Measurements from ENCODE around the gene PCDH9. TPM values are rescaled to one million over a fixed set of nuclear protein-coding genes. Genes with fewer than 3 reads are reported as not detected.

PCDH9 gene
- polyA plus RNA-seq, 1 of the 3 experiments (the other 2 are of a cell fraction): 1.3 TPM

- no peak overlapping the region for H3K9ac ChIP-seq
- no peak overlapping the region for H2AFZ ChIP-seq (ENCODE audit: low read depth)
- CTCF ChIA-PET: no interaction called here
- no peak for TF ChIP-seq FOSL2 (IDR thresholded peaks at IDR 0.05; ENCODE audit: borderline replicate concordance, low read depth)
- TF ChIP-seq CTCF (IDR thresholded peaks at IDR 0.05): peak; percentile 12; the same call in 1 of the 2 replicates
- peak overlapping the region in 1 of 2 experiments; percentile 17; a peak in 1 of 4 replicates for H3K4me3 ChIP-seq (ENCODE audit: low read depth in 2 of 2, low read length in 1 of 2)
- no peaks in the 10 kb centered on the region for H3K9me3 ChIP-seq
- DNase-seq: peak; percentile 4
- no peaks in the 10 kb centered on the region for H3K36me3 ChIP-seq (replicated peaks in 1 of 2; ENCODE audit: control insufficient read depth in 1 of 2, insufficient read depth in 2 of 2, low read length in 1 of 2)
- no peaks in the 10 kb centered on the region for H4K20me1 ChIP-seq (ENCODE audit: insufficient read depth)
- no peaks in the 10 kb centered on the region for H3K27me3 ChIP-seq (ENCODE audit: insufficient read depth)
- no peak overlapping the region for H3K4me2 ChIP-seq
- 86% methylated on average over 13 of the region's 13 CpGs for WGBS (ENCODE audit: low lambda C conversion rate)
- H3K4me1 ChIP-seq (ENCODE audit: control insufficient read depth in 1 of 2, insufficient read depth in 2 of 2, low read depth in 1 of 2, low read length in 1 of 2): no peaks in the 10 kb centered on the region; a peak in 1 of 4 replicates
- H3K27ac ChIP-seq (ENCODE audit: low read depth in 2 of 2, low read length in 1 of 2): no peak overlapping the region
- no peaks in the 10 kb centered on the region for H3K79me2 ChIP-seq (ENCODE audit: insufficient read depth)
- POLR2A ChIA-PET: no interaction called here
- no peaks in the 10 kb centered on the region for H3F3A ChIP-seq (replicated peaks; ENCODE audit: insufficient read depth)
- no peaks in the 10 kb centered on the region for H3K9me2 ChIP-seq
Observed at GRCh38 chr13:66994097-66994496, 236.0 kb downstream of the PCDH9 start.

- POLR2A ChIA-PET: no interaction called here
- Histone ChIP-seq H3K4me1 (ENCODE audit: control insufficient read depth in 1 of 2, insufficient read depth in 2 of 2, low read depth in 1 of 2, low read length in 1 of 2) (no peaks in the 10 kb centered on the region; a peak in 1 of 4 replicates), H3K4me3 (ENCODE audit: low read depth in 2 of 2, low read length in 1 of 2) (no peak overlapping the region), H4K20me1 (ENCODE audit: insufficient read depth) (no peaks in the 10 kb centered on the region), H3K9me2 (no peaks in the 10 kb centered on the region), H3K9me3 (no peaks in the 10 kb centered on the region), H2AFZ (ENCODE audit: low read depth) (no peak overlapping the region), H3K9ac (no peak overlapping the region), H3K27ac (ENCODE audit: low read depth in 2 of 2, low read length in 1 of 2) (no peak overlapping the region), H3K4me2 (no peak overlapping the region), H3K79me2 (ENCODE audit: insufficient read depth) (no peaks in the 10 kb centered on the region), H3F3A (replicated peaks; ENCODE audit: insufficient read depth) (no peaks in the 10 kb centered on the region), H3K27me3 (ENCODE audit: insufficient read depth) (no peaks in the 10 kb centered on the region), H3K36me3 (replicated peaks in 1 of 2; ENCODE audit: control insufficient read depth in 1 of 2, insufficient read depth in 2 of 2, low read length in 1 of 2) (no peaks in the 10 kb centered on the region)
- CTCF ChIA-PET: no interaction called here
- 62% methylated on average over 2 of the region's 2 CpGs for WGBS (ENCODE audit: low lambda C conversion rate)
- TF ChIP-seq TCF12 (IDR thresholded peaks at IDR 0.05): no peak
- TF ChIP-seq FOXJ3 (CRISPR knock-in tag; IDR thresholded peaks at IDR 0.05): no peak
- no peak for TF ChIP-seq SIN3A (IDR thresholded peaks at IDR 0.05; ENCODE audit: borderline replicate concordance, low read depth, low read length)
- TF ChIP-seq TEAD4 (IDR thresholded peaks at IDR 0.05; ENCODE audit: borderline replicate concordance, insufficient read depth): no peak
- TF ChIP-seq YY1 (IDR thresholded peaks at IDR 0.05; ENCODE audit: low read depth): no peak
- no peak for TF ChIP-seq USF2 (IDR thresholded peaks at IDR 0.05; ENCODE audit: borderline replicate concordance, low read depth, low read length)
- TF ChIP-seq POLR2AphosphoS5 (IDR thresholded peaks at IDR 0.05; ENCODE audit: low read depth, low read length): no peak
- no peak for TF ChIP-seq TAF1 (IDR thresholded peaks at IDR 0.05; ENCODE audit: borderline replicate concordance, low read depth, low read length)
- no peak for TF ChIP-seq GABPA (IDR thresholded peaks at IDR 0.05; ENCODE audit: low read depth)
- TF ChIP-seq RFX5 (IDR thresholded peaks at IDR 0.05; ENCODE audit: low read length): no peak
- no peak for DNase-seq
Observed at GRCh38 chr13:66992719-66993118, 237.4 kb downstream of the PCDH9 start.

Measured in SK-N-SH (cell line).